Measurements from ENCODE around the gene DTNA. TPM values are rescaled to one million over a fixed set of nuclear protein-coding genes. Genes with fewer than 3 reads are reported as not detected.

DTNA gene
- polyA plus RNA-seq, 1 donor from 2014 or later = 53.9 TPM

DNA sequence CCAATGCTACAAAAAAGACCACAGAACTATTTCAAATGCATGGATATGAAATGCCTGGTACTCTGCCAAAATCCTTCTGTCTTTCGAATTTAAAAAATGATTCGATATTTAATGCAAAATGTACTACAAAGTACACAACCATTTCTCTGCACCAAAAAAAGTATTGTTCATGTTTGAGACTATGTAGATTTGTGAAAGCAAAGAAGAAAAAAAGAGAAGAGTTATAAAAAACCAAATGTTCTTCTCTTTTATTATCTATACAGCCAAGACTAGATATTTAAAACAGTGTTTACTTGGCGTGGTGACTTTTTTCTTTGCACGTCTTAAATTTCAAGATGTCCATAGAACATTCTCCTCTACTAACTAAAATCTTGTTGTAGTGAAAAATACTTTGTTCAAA is 89.2 kb downstream of the DTNA start:
- TF ChIP-seq POLR2AphosphoS5 (IDR thresholded peaks at IDR 0.05) = no peak
- no peak for TF ChIP-seq SMC3 (conservative IDR thresholded peaks at IDR 0.05; ENCODE audit: poor library complexity)
- TF ChIP-seq TAF1 (IDR thresholded peaks at IDR 0.05; ENCODE audit: low read depth) = no peak
- TF ChIP-seq MXI1 (conservative IDR thresholded peaks at IDR 0.05; ENCODE audit: poor library complexity, severe bottlenecking) = no peak
- TF ChIP-seq RAD21 (conservative IDR thresholded peaks at IDR 0.05) = no peak
- TF ChIP-seq EZH2 (IDR thresholded peaks at IDR 0.05; ENCODE audit: borderline replicate concordance, insufficient read depth, low read length, poor library complexity, severe bottlenecking) = no peak
- no peak for TF ChIP-seq REST (IDR thresholded peaks at IDR 0.05; ENCODE audit: borderline replicate concordance)
- TF ChIP-seq CTCF (IDR thresholded peaks at IDR 0.05; ENCODE audit: poor library complexity, severe bottlenecking) = no peak
- TF ChIP-seq EP300 (conservative IDR thresholded peaks at IDR 0.05; ENCODE audit: poor library complexity, severe bottlenecking) = no peak

GRCh38 chr18:34800381-34800780 is 90.3 kb downstream of the DTNA start:
- Histone ChIP-seq H3K4me3 (ENCODE audit: low read length) (no peak overlapping the region), H2AFZ (ENCODE audit: low read depth, low read length) (no peak overlapping the region), H3K9me2 (ENCODE audit: insufficient read depth, low read length) (no peaks in the 10 kb centered on the region), H3K9me3 (ENCODE audit: low read length) (no peaks in the 10 kb centered on the region), H3K36me3 (ENCODE audit: insufficient read depth, low read length) (no peaks in the 10 kb centered on the region), H4K20me1 (ENCODE audit: insufficient read depth) (no peaks in the 10 kb centered on the region), H3F3A (ENCODE audit: insufficient read depth, low read length, poor library complexity, severe bottlenecking) (no peaks in the 10 kb centered on the region), H3K27ac (ENCODE audit: low read length) (no peak overlapping the region), H3K9ac (ENCODE audit: low read length) (no peak overlapping the region), H3K4me2 (ENCODE audit: low read length) (no peak overlapping the region), H3K27me3 (ENCODE audit: insufficient read depth, low read depth, low read length) (no peaks in the 10 kb centered on the region), H3K79me2 (replicated peaks; ENCODE audit: insufficient read depth, low read length) (no peaks in the 10 kb centered on the region)
- TF ChIP-seq POLR2AphosphoS5 (IDR thresholded peaks at IDR 0.05) (no peak), REST (IDR thresholded peaks at IDR 0.05; ENCODE audit: borderline replicate concordance) (no peak), TAF1 (IDR thresholded peaks at IDR 0.05; ENCODE audit: low read depth) (no peak), MXI1 (conservative IDR thresholded peaks at IDR 0.05; ENCODE audit: poor library complexity, severe bottlenecking) (no peak), SMC3 (conservative IDR thresholded peaks at IDR 0.05; ENCODE audit: poor library complexity) (no peak), EZH2 (IDR thresholded peaks at IDR 0.05; ENCODE audit: borderline replicate concordance, insufficient read depth, low read length, poor library complexity, severe bottlenecking) (no peak), CTCF (IDR thresholded peaks at IDR 0.05; ENCODE audit: poor library complexity, severe bottlenecking) (no peak), RAD21 (conservative IDR thresholded peaks at IDR 0.05) (no peak), EP300 (conservative IDR thresholded peaks at IDR 0.05; ENCODE audit: poor library complexity, severe bottlenecking) (no peak)

More for the DNA sequence above, 89.2 kb downstream of the DTNA start:
- no peak overlapping the region for H3K4me3 ChIP-seq (ENCODE audit: low read length)
- H4K20me1 ChIP-seq (ENCODE audit: insufficient read depth) = no peaks in the 10 kb centered on the region
- no peak overlapping the region for H2AFZ ChIP-seq (ENCODE audit: low read depth, low read length)
- H3K27ac ChIP-seq (ENCODE audit: low read length) = no peak overlapping the region
- no peaks in the 10 kb centered on the region for H3K9me2 ChIP-seq (ENCODE audit: insufficient read depth, low read length)
- no peaks in the 10 kb centered on the region for H3K27me3 ChIP-seq (ENCODE audit: insufficient read depth, low read depth, low read length)
- H3K9me3 ChIP-seq (ENCODE audit: low read length) = no peaks in the 10 kb centered on the region
- no peak overlapping the region for H3K4me2 ChIP-seq (ENCODE audit: low read length)
- H3K36me3 ChIP-seq (ENCODE audit: insufficient read depth, low read length) = no peaks in the 10 kb centered on the region
- no peaks in the 10 kb centered on the region for H3F3A ChIP-seq (ENCODE audit: insufficient read depth, low read length, poor library complexity, severe bottlenecking)
- no peak overlapping the region for H3K9ac ChIP-seq (ENCODE audit: low read length)
- no peaks in the 10 kb centered on the region for H3K79me2 ChIP-seq (replicated peaks; ENCODE audit: insufficient read depth, low read length)
